Hepatocyte (in vitro differentiated cells): ENCODE data around the gene TRNP1. TPM values are rescaled to one million over a fixed set of nuclear protein-coding genes. Genes with fewer than 3 reads are reported as not detected.

Source experiments
- DNase-seq: peaks from one replicate; pipeline ENCODE4 v3.0.0-alpha.2; 2016; ENCODE audit warnings: low spot score
- H2AFZ ChIP-seq: fragments of 200-600 bp; sonication (generic); 2 replicates; pipeline ENCODE4 v1.6.0; 2016; ENCODE audit warnings: antibody characterized with exemption, mild to moderate bottlenecking
- H3K27ac ChIP-seq: fragments of 200-600 bp; sonication (generic); 2 replicates; pipeline ENCODE4 v1.5.1; 2016; ENCODE audit warnings: mild to moderate bottlenecking
- H3K27me3 ChIP-seq: fragments of 200-600 bp; sonication (generic); 2 replicates; pipeline ENCODE4 v1.6.1; 2016
- H3K36me3 ChIP-seq: fragments of 200-600 bp; sonication (generic); replicated peaks from 2 replicates; pipeline ENCODE4 v1.5.1; 2016; ENCODE audit warnings: low read depth; ENCODE audit not compliant: insufficient read depth
- H3K4me1 ChIP-seq: fragments of 200-600 bp; sonication (generic); 2 replicates; pipeline ENCODE4 v1.5.1; 2016; ENCODE audit warnings: mild to moderate bottlenecking, moderate library complexity; ENCODE audit not compliant: insufficient read depth
- H3K4me2 ChIP-seq: fragments of 200-600 bp; sonication (generic); 2 replicates; pipeline ENCODE4 v1.6.0; 2016
- H3K4me3 ChIP-seq: fragments of 200-600 bp; sonication (generic); 2 replicates; pipeline ENCODE4 v1.5.1; 2016; ENCODE audit warnings: mild to moderate bottlenecking
- H3K79me2 ChIP-seq: fragments of 200-600 bp; sonication (generic); 2 replicates; pipeline ENCODE4 v1.6.0; 2017; ENCODE audit warnings: mild to moderate bottlenecking
- H3K9me2 ChIP-seq: fragments of 200-600 bp; sonication (generic); replicated peaks from 2 replicates; pipeline ENCODE4 v1.6.0; 2017; ENCODE audit warnings: mild to moderate bottlenecking; ENCODE audit not compliant: insufficient read depth
- H3K9me3 ChIP-seq: fragments of 200-600 bp; sonication (generic); 2 replicates; pipeline ENCODE4 v1.5.1; 2016; ENCODE audit warnings: low read depth, mild to moderate bottlenecking
- H4K20me1 ChIP-seq: fragments of 200-600 bp; sonication (generic); 2 replicates; pipeline ENCODE4 v1.6.0; 2016; ENCODE audit warnings: mild to moderate bottlenecking; ENCODE audit not compliant: insufficient read depth, poor library complexity, severe bottlenecking
- CTCF ChIP-seq: fragments of 200-600 bp; sonication (generic); IDR thresholded peaks from 2 replicates; pipeline ENCODE4 v1.5.1; 2016; ENCODE audit warnings: antibody characterized with exemption, mild to moderate bottlenecking; ENCODE audit not compliant: poor library complexity
- EZH2 ChIP-seq: fragments of 200-600 bp; sonication (generic); IDR thresholded peaks from 2 replicates; pipeline ENCODE4 v1.6.1; 2016; ENCODE audit warnings: antibody characterized with exemption, mild to moderate bottlenecking, borderline replicate concordance
- EZH2phosphoT487 ChIP-seq: fragments of 200-600 bp; sonication (generic); IDR thresholded peaks from one replicate; pipeline ENCODE4 v1.6.1; 2018; ENCODE audit warnings: antibody characterized with exemption, mild to moderate bottlenecking, low read depth, moderate library complexity; ENCODE audit not compliant: unreplicated experiment, severe bottlenecking
- WGBS: methylation state at CpG from one replicate; pipeline ENCODE4 v1.1.6; 2016; ENCODE audit warnings: low lambda C conversion rate; ENCODE audit errors: missing lambda C conversion rate; 5-methylcytosine and 5-hydroxymethylcytosine counted together
- polyA plus RNA-seq: library from polyadenylated mRNA; unstranded; fragments of >200 nt; fragmentation: Nextera tagmentation; extraction: Ambion mirVana; gene quantifications from 2 replicates; pipeline ENCODE4 v1.2.1, GENCODE V29; 2016
- total RNA-seq: library from RNA; depleted of rRNA; stranded (reverse); fragments of >200 nt; gene quantifications from 2 replicates; pipeline ENCODE4 v1.2.3, GENCODE V29; 2014

The TRNP1 gene
- total and polyA plus RNA-seq, 2 experiments from 2014 or later = 67.4 to 137 TPM

DNA sequence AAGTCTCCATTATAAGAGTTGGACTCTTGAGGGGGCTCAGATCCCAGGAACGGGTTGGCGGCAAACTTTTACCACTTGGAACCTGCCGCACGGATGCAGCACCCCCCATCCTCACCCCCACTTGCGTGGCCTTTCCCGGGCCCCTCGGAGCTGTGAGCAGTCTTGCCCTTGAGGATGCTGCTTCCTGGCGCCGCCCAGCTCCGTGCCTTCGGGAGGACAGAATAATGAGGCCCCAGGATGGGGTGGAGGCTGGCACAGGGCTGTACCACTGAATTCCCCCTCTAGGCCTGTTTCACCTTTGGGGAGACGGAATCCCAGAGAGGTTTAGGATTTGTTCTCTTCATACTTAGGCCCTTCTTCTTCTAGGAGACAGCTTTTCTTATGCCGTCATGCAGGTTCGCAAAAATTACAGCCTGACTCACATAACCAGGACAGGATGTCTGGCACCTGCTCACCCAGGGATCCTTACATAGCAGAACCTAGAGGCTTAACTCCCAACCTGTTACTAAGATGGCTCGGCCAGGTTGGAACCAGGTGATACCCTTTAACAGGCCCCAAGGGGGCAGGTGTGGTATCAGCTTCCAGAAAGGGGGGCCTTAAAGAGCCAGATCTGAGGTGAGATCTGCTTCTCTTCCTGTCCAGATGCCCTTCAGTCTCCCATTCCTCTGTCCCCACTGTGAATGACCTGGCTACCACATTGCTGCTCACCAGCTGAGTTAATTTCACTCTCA, 1.5 kb downstream of the TRNP1 start:
- Histone ChIP-seq H3K27me3 (no peaks in the 10 kb centered on the region), H2AFZ (no peak overlapping the region), H3K9me2 (no peaks in the 10 kb centered on the region), H3K9me3 (no peaks in the 10 kb centered on the region), H3K4me1 (peaks cover 66% of the 10 kb centered on the region), H4K20me1 (peaks cover 8% of the 10 kb centered on the region), H3K79me2 (peaks cover 36% of the 10 kb centered on the region), H3K27ac (peak overlapping the region; percentile 91), H3K4me2 (peak overlapping the region; percentile 95), H3K36me3 (no peaks in the 10 kb centered on the region), H3K4me3 (peak overlapping the region; percentile 69)
- no peak for TF ChIP-seq EZH2phosphoT487
- no peak for TF ChIP-seq CTCF
- TF ChIP-seq EZH2 = no peak
- DNase-seq = no peak
- 15% methylated on average over 15 of the region's 15 CpGs for WGBS

GRCh38 chr1:26996024-26996423, 2.5 kb downstream of the TRNP1 start:
- Histone ChIP-seq H2AFZ (no peak overlapping the region), H3K4me3 (no peak overlapping the region), H3K9me2 (no peaks in the 10 kb centered on the region), H4K20me1 (peaks cover 8% of the 10 kb centered on the region), H3K79me2 (peaks cover 36% of the 10 kb centered on the region), H3K27me3 (no peaks in the 10 kb centered on the region), H3K36me3 (no peaks in the 10 kb centered on the region), H3K4me1 (peaks cover 62% of the 10 kb centered on the region), H3K9me3 (no peaks in the 10 kb centered on the region), H3K27ac (peak overlapping the region; percentile 91), H3K4me2 (peak overlapping the region; percentile 95)
- TF ChIP-seq EZH2 (no peak), CTCF (no peak), EZH2phosphoT487 (no peak)
- no peak for DNase-seq
- WGBS = 83% methylated on average over 1 of the region's 1 CpG

- Histone ChIP-seq H3K4me2 (peak overlapping the region; percentile 95), H3K79me2 (peaks cover 36% of the 10 kb centered on the region), H3K9me2 (no peaks in the 10 kb centered on the region), H3K27ac (peak overlapping the region; percentile 91), H2AFZ (no peak overlapping the region), H4K20me1 (peaks cover 8% of the 10 kb centered on the region), H3K4me1 (peaks cover 55% of the 10 kb centered on the region), H3K9me3 (no peaks in the 10 kb centered on the region), H3K27me3 (no peaks in the 10 kb centered on the region), H3K4me3 (no peak overlapping the region), H3K36me3 (no peaks in the 10 kb centered on the region)
- TF ChIP-seq EZH2phosphoT487 (no peak), CTCF (no peak), EZH2 (no peak)
- WGBS = 84% methylated on average over 4 of the region's 4 CpGs
- DNase-seq = no peak
These were observed 3.2 kb downstream of the TRNP1 start for GRCh38 chr1:26996665-26997064.
